Subcutaneous abdominal adipose tissue (tissue), 5 donors: ENCODE data around the gene MYO3B.

Experiments
- H3K27ac ChIP-seq: one replicate; pipeline ENCODE4 v1.7.0; 2013; ENCODE audit warnings: low read depth, mild to moderate bottlenecking, inconsistent platforms, low read length, moderate library complexity
- H3K27me3 ChIP-seq, 5 donors: one replicate each; pipeline ENCODE4 v1.7.0; 2013; ENCODE audit warnings: low read length in 5 of 5, inconsistent platforms in 1 of 5; ENCODE audit not compliant: control insufficient read depth in 5 of 5, insufficient read depth in 4 of 5
- H3K36me3 ChIP-seq, 5 donors: one replicate each; pipeline ENCODE4 v1.7.0; 2013; ENCODE audit warnings: low read length in 5 of 5; ENCODE audit not compliant: control insufficient read depth in 5 of 5, insufficient read depth in 5 of 5
- H3K4me1 ChIP-seq, 5 donors: one replicate each; pipeline ENCODE4 v1.7.0; 2013; ENCODE audit warnings: low read length in 5 of 5, mild to moderate bottlenecking in 3 of 5, moderate library complexity in 1 of 5; ENCODE audit not compliant: control insufficient read depth in 5 of 5, insufficient read depth in 5 of 5
- H3K4me3 ChIP-seq, 5 donors: one replicate each; pipeline ENCODE4 v1.7.0; 2013; ENCODE audit warnings: low read length in 5 of 5, low read depth in 1 of 5
- H3K9ac ChIP-seq, 5 donors: one replicate each; pipeline ENCODE4 v1.7.0; 2013; ENCODE audit warnings: low read length in 5 of 5, mild to moderate bottlenecking in 4 of 5, moderate library complexity in 3 of 5
- H3K9me3 ChIP-seq, 5 donors: one replicate each; pipeline ENCODE4 v1.7.0; 2013; ENCODE audit warnings: low read length in 5 of 5; ENCODE audit not compliant: control insufficient read depth in 5 of 5
- donor health status: healthy.
- donor health status: healthy.
- donor health status: healthy.
- donor health status: healthy.
- donor health status: healthy.

MYO3B gene

DNA sequence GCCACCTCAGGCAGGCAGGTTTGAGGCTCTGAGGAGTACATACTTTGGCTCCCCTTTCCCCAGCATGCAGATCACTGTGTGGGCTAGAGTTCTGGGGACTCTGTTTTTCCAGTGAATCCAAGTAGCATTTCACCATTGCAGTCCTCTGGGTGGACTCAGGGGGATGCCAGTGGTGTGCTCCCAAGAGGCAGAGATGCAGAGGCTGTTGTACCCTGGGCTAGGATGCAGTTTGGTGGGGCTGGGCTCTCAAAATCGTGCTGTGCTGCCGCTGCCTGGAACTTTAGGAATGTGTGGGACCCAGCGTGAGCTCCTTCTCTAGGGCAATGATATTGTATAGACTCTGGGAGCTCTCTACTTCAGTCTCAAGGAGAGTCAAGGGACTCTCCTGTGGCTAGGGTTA is 104.9 kb downstream of the MYO3B start:
- Histone ChIP-seq H3K27ac (no peak overlapping the region), H3K4me3 (no peak overlapping the region), H3K27me3 (peaks cover 0 to 3% (median 0%) of the 10 kb centered on the region in 5 donors), H3K36me3 (no peaks in the 10 kb centered on the region), H3K4me1 (no peaks in the 10 kb centered on the region), H3K9ac (no peak overlapping the region), H3K9me3 (no peaks in the 10 kb centered on the region)

GRCh38 chr2:170284205-170284604 is 106.3 kb downstream of the MYO3B start:
- Histone ChIP-seq H3K4me3 (no peak overlapping the region), H3K9ac (no peak overlapping the region), H3K9me3 (no peaks in the 10 kb centered on the region), H3K4me1 (no peaks in the 10 kb centered on the region), H3K36me3 (no peaks in the 10 kb centered on the region), H3K27me3 (peaks cover 0 to 3% (median 0%) of the 10 kb centered on the region in 5 donors), H3K27ac (no peak overlapping the region)

- H3K9ac ChIP-seq, result no peak overlapping the region
- H3K27ac ChIP-seq, result no peak overlapping the region
- no peaks in the 10 kb centered on the region for H3K27me3 ChIP-seq
- no peaks in the 10 kb centered on the region for H3K4me1 ChIP-seq
- H3K36me3 ChIP-seq, result no peaks in the 10 kb centered on the region
- H3K9me3 ChIP-seq, result peaks cover 0 to 6% (median 0%) of the 10 kb centered on the region in 5 donors
- no peak overlapping the region for H3K4me3 ChIP-seq
Observed at GRCh38 chr2:170288859-170289258, 110.9 kb downstream of the MYO3B start.

DNA sequence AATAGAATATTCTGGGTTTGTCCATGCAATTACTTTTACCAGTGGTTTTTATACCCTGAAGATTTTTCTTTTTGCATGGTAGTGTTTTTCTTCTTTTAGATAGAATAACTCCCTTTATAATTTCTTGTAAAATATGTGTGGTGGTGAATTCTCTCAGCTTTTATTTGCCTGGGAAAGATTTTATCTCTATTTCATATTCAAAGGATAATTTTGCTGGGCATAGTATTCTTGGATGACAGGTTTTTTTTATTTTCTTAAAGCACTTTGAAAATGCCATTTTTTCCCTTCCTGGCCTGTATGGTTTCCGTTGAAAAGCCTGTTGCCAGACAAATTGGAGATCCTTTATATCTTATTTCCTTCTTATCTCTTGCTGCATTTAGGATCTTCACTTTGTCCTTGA is 113.5 kb downstream of the MYO3B start:
- H3K27ac ChIP-seq, result no peak overlapping the region
- H3K4me3 ChIP-seq, result no peak overlapping the region
- no peaks in the 10 kb centered on the region for H3K36me3 ChIP-seq
- no peak overlapping the region for H3K9ac ChIP-seq
- H3K9me3 ChIP-seq, result peaks cover 0 to 8% (median 7%) of the 10 kb centered on the region in 5 donors
- no peaks in the 10 kb centered on the region for H3K27me3 ChIP-seq
- H3K4me1 ChIP-seq, result no peaks in the 10 kb centered on the region

DNA sequence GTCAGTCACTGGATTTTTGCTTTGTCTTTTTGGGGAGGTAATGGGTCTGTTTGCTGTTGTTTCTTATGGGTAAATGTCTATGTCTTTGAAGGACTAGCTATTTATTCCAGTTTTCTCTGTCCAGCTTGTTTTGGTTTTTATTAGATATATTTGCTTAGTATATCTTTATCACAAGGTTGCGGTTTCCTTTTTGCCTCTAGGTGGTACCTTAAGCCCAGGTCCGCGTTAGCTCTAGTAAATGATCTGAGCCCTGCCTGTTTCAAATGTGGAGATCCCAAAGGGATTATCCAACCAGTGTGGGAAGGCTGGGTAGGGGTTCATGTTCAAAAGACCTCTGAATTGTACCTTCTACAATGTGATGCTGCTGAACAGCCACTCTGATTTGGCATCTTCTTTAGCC is 114.5 kb downstream of the MYO3B start:
- peaks cover 0 to 8% (median 7%) of the 10 kb centered on the region in 5 donors for H3K9me3 ChIP-seq
- no peak overlapping the region for H3K9ac ChIP-seq
- H3K36me3 ChIP-seq, result no peaks in the 10 kb centered on the region
- H3K27ac ChIP-seq, result no peak overlapping the region
- no peaks in the 10 kb centered on the region for H3K27me3 ChIP-seq
- H3K4me1 ChIP-seq, result no peaks in the 10 kb centered on the region
- no peak overlapping the region for H3K4me3 ChIP-seq

DNA sequence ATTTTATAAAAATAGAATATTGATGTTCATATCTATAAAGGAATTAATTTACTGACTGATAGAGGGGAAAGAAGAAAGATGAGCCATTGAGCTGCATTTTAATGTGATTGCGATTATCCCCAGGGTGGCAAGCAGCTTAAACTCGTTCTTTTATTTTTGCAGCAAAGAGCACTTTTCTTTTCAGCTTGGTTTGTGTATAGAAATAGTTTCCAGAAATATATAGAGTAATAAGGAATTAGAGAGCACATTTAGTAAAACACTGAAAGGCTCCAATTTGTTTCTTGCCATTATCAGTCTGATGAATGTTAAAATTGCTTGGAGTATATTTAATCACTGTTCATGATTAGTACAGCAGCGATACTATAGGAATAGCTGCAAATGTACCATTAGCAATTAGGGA is 119.5 kb downstream of the MYO3B start:
- Histone ChIP-seq H3K27me3 (no peaks in the 10 kb centered on the region), H3K36me3 (no peaks in the 10 kb centered on the region), H3K9me3 (peaks cover 0 to 7% (median 4%) of the 10 kb centered on the region in 5 donors), H3K27ac (no peak overlapping the region), H3K4me3 (no peak overlapping the region), H3K9ac (no peak overlapping the region), H3K4me1 (no peaks in the 10 kb centered on the region)

DNA sequence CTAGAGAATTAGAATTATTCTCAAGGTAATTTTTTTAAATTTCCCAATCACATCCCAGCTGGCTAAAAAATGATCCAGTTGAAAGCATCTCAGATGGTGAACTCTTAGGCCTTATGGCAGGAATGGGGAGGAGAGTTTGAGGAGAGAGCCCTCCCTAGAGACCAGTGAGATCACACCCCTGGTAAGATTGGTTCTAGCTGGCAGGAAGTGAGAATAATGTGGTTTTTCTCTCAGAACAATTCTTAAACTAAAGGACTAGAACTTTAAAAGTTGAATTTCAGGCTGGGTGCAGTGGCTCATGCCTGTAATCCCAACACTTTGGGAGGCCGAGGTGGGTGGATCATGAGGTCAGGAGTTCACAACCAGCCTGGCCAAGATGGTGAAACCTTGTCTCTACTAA is 120.2 kb downstream of the MYO3B start:
- Histone ChIP-seq H3K9me3 (peaks cover 0 to 7% (median 2%) of the 10 kb centered on the region in 5 donors), H3K4me1 (no peaks in the 10 kb centered on the region), H3K36me3 (no peaks in the 10 kb centered on the region), H3K27ac (no peak overlapping the region), H3K27me3 (no peaks in the 10 kb centered on the region), H3K9ac (no peak overlapping the region), H3K4me3 (no peak overlapping the region)

DNA sequence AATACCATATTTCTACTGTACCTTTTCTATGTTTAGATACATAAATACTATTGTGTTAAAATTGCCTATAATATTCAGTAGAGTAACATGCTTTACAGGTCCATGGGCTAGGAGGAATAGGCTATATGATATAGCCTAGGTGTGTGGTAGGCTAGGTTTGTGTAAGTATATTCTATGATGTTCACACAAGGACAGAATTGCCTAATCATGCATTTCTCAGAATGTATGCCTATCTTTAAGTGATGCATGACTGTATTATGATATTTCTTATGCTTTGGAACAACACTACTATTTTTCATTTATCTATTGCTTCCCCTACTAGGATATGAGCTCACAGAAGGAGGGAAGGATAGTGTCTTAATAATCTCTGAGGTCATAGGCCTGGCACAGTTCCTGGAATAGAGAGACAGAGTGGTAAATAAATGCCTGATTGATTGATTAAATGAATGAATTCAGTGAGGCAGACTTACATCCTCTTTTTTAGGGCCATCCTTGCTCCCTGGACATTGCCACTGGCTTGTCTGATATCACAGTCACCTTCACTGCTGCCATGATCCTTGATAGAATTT is 121.0 kb downstream of the MYO3B start:
- Histone ChIP-seq H3K27ac (no peak overlapping the region), H3K36me3 (no peaks in the 10 kb centered on the region), H3K27me3 (no peaks in the 10 kb centered on the region), H3K4me1 (no peaks in the 10 kb centered on the region), H3K9me3 (peaks cover 0 to 7% (median 2%) of the 10 kb centered on the region in 5 donors), H3K9ac (no peak overlapping the region), H3K4me3 (no peak overlapping the region)

- H3K27ac ChIP-seq, result no peak overlapping the region
- H3K36me3 ChIP-seq, result no peaks in the 10 kb centered on the region
- no peak overlapping the region for H3K4me3 ChIP-seq
- peaks cover 0 to 2% (median 0%) of the 10 kb centered on the region in 5 donors for H3K27me3 ChIP-seq
- peaks cover 0 to 4% (median 1%) of the 10 kb centered on the region in 5 donors for H3K9me3 ChIP-seq
- H3K4me1 ChIP-seq, result no peaks in the 10 kb centered on the region
- H3K9ac ChIP-seq, result no peak overlapping the region
Observed at GRCh38 chr2:170300993-170301392, 123.0 kb downstream of the MYO3B start.

DNA sequence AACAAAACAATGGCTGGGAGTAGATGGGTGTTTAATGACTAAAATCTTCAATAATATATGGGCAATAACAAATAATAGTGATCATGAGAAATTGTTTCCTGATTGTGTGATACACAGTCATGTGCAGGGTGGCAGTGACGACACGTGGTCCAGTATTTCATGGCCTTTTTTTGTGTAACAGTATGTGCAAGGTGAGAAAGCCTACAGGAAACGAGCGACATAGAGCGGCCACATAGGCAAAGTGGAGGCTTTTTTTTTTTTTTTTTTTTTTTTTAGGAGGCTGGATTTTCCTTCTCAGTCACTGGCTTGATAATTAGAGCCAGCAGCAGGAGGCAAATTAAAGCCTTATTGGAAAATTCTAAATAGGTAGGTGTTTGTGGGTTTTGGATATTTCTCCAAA is 123.7 kb downstream of the MYO3B start:
- H3K9me3 ChIP-seq, result no peaks in the 10 kb centered on the region
- no peaks in the 10 kb centered on the region for H3K36me3 ChIP-seq
- no peak overlapping the region for H3K9ac ChIP-seq
- no peak overlapping the region for H3K27ac ChIP-seq
- no peaks in the 10 kb centered on the region for H3K4me1 ChIP-seq
- H3K4me3 ChIP-seq, result no peak overlapping the region
- H3K27me3 ChIP-seq, result peaks cover 0 to 7% (median 0%) of the 10 kb centered on the region in 5 donors
